ENCODE data around the gene CAPN2.

DNA sequence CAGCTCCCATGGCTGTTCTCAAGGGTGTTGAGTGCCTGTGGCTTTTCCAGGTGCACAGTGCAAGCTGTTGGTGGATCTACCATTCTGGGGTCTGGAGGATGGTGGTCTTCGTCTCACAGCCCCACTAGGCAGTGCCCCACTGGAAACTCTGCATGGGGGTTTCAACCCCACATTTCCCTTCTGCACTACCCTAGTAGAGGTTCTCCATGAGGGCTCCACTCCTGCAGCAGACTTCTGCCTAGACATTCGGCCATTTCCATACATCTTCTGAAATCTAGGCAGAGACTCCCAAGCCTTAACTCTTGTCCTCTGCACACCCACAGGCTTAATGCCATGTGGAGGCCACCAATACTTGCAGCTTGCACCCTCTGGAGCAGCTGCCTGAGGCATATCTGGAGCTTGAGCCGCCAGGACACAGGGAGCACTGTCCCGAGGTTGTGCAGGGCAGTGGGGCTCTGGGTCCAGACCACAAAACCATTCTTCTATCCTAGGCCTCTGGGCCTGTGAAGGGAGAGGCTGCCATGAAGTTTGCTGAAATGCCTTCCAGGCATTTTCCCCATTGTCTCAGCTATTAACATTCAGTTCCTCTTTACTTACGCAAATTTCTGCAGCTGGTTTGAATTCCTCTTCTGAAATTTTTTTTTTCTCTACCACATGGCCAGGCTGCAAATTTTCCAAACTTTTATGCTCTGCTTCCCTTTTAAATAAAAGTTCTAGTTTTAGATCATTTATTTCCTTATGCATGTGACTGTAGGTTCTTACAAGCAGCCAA, 38.0 kb upstream of the CAPN2 start:
- no peak for TF ChIP-seq CTCF (IDR thresholded peaks at IDR 0.05)
- TF ChIP-seq POLR2A (IDR thresholded peaks at IDR 0.05), result no peak

All from Peyer's patch (tissue), 4 donors.